Progenitor cell of endocrine pancreas (in vitro differentiated cells): ENCODE data around the gene LHX2. TPM values are rescaled to one million over a fixed set of nuclear protein-coding genes. Genes with fewer than 3 reads are reported as not detected.

Experiments
- DNase-seq: peaks from one replicate; pipeline ENCODE4 v3.0.0; 2021; ENCODE audit warnings: low spot score; ENCODE audit not compliant: unreplicated experiment
- H3K27ac Mint-ChIP-seq: 2 replicates; pipeline ENCODE4 v1.8.0; 2021; ENCODE audit warnings: mild to moderate bottlenecking, moderate library complexity, mixed read lengths
- H3K27me3 Mint-ChIP-seq: 2 replicates; pipeline ENCODE4 v1.8.0; 2021; ENCODE audit warnings: mixed read lengths
- H3K36me3 Mint-ChIP-seq: 2 replicates; pipeline ENCODE4 v1.8.0; 2022; ENCODE audit warnings: mixed read lengths; ENCODE audit not compliant: insufficient read depth
- H3K4me1 Mint-ChIP-seq: 2 replicates; pipeline ENCODE4 v1.8.0; 2021; ENCODE audit warnings: low read depth, mixed read lengths
- H3K4me3 Mint-ChIP-seq: 2 replicates; pipeline ENCODE4 v1.8.0; 2021; ENCODE audit warnings: low read depth, mild to moderate bottlenecking, moderate library complexity, mixed read lengths
- H3K9me3 Mint-ChIP-seq: 2 replicates; pipeline ENCODE4 v1.8.0; 2021; ENCODE audit warnings: low read depth, mixed read lengths
- total RNA-seq: library from RNA; stranded (reverse); gene quantifications from 2 replicates; pipeline ENCODE4 v1.2.1, GENCODE V29; 2021
- TF ChIP-seq, protein P1 (sequence below): fragments of 200-600 bp; sonication (generic); IDR thresholded peaks from one replicate; pipeline ENCODE4 v1.5.0; 2021; ENCODE audit warnings: antibody characterized with exemption, mild to moderate bottlenecking; ENCODE audit not compliant: unreplicated experiment

LHX2 gene
- total RNA-seq, 1 donor from 2014 or later = not detected

- no peak overlapping the region for H3K27ac Mint-ChIP-seq
- H3K27me3 Mint-ChIP-seq = peaks cover 82% of the 10 kb centered on the region
- no peaks in the 10 kb centered on the region for H3K36me3 Mint-ChIP-seq
- H3K9me3 Mint-ChIP-seq = no peaks in the 10 kb centered on the region
- peaks cover 8% of the 10 kb centered on the region for H3K4me1 Mint-ChIP-seq
- TF ChIP-seq, protein P1, sequence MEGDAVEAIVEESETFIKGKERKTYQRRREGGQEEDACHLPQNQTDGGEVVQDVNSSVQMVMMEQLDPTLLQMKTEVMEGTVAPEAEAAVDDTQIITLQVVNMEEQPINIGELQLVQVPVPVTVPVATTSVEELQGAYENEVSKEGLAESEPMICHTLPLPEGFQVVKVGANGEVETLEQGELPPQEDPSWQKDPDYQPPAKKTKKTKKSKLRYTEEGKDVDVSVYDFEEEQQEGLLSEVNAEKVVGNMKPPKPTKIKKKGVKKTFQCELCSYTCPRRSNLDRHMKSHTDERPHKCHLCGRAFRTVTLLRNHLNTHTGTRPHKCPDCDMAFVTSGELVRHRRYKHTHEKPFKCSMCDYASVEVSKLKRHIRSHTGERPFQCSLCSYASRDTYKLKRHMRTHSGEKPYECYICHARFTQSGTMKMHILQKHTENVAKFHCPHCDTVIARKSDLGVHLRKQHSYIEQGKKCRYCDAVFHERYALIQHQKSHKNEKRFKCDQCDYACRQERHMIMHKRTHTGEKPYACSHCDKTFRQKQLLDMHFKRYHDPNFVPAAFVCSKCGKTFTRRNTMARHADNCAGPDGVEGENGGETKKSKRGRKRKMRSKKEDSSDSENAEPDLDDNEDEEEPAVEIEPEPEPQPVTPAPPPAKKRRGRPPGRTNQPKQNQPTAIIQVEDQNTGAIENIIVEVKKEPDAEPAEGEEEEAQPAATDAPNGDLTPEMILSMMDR = no peak
- no peak overlapping the region for H3K4me3 Mint-ChIP-seq
- DNase-seq = no peak
These were observed 2.7 kb upstream of the LHX2 start for GRCh38 chr9:124008694-124009530.

DNA sequence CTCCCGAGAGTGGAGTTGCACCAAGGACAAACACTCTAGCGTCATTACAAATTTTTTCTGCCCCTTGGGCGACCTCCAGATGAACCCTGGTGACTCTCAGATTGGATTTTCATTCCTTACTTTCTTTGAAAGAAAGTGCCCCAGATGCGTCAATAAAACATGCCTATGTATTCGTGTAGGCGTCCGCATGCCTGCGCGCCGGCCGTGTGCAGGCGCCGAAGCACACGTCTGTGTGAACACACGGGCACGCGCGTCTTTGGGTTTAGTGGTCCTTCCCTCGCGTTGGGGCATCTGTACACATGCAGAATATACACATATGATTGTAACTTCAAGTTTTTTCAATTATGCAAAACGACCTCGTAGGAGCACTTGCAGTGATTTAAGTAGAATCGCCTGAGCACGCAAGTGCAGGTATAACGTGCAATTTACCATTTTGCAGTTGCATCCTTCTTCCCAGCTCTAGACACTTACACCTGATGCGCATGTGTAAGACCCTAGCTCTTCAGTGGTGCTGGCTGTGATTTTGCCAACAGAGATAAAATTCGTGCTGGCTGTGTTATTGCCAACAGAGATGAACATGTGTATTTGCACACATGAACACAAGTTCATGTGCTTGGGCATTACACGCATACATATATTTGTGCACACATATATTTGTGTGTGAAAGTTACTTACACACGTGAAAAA lies 1.9 kb upstream of the LHX2 start:
- no peaks in the 10 kb centered on the region for H3K36me3 Mint-ChIP-seq
- no peak overlapping the region for H3K4me3 Mint-ChIP-seq
- no peak overlapping the region for H3K27ac Mint-ChIP-seq
- H3K27me3 Mint-ChIP-seq = peaks cover 82% of the 10 kb centered on the region
- no peak for DNase-seq
- TF ChIP-seq, protein P1 = no peak
- peaks cover 8% of the 10 kb centered on the region for H3K4me1 Mint-ChIP-seq
- H3K9me3 Mint-ChIP-seq = no peaks in the 10 kb centered on the region

DNA sequence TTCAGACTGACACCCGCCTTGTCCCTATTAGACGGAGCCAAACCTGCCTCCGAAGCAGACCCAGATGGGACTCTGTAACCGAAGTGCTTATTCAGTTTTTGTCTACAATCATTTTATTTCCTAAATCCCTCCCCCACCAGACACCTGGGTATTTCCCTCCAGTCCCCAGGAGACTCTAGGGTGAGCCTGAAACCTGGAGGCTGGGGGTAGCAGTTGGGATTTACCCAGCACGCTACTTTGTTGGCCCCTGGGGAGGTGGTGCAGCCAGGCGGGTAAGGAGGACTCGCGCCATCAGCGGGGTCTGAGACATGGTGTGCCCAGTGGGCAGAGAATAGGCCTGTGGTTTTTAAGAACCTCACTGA lies 1.3 kb upstream of the LHX2 start:
- no peak overlapping the region for H3K27ac Mint-ChIP-seq
- H3K4me3 Mint-ChIP-seq = no peak overlapping the region
- no peaks in the 10 kb centered on the region for H3K36me3 Mint-ChIP-seq
- DNase-seq = no peak
- TF ChIP-seq, protein P1 = no peak
- H3K4me1 Mint-ChIP-seq = peaks cover 8% of the 10 kb centered on the region
- peaks cover 82% of the 10 kb centered on the region for H3K27me3 Mint-ChIP-seq
- no peaks in the 10 kb centered on the region for H3K9me3 Mint-ChIP-seq

DNA sequence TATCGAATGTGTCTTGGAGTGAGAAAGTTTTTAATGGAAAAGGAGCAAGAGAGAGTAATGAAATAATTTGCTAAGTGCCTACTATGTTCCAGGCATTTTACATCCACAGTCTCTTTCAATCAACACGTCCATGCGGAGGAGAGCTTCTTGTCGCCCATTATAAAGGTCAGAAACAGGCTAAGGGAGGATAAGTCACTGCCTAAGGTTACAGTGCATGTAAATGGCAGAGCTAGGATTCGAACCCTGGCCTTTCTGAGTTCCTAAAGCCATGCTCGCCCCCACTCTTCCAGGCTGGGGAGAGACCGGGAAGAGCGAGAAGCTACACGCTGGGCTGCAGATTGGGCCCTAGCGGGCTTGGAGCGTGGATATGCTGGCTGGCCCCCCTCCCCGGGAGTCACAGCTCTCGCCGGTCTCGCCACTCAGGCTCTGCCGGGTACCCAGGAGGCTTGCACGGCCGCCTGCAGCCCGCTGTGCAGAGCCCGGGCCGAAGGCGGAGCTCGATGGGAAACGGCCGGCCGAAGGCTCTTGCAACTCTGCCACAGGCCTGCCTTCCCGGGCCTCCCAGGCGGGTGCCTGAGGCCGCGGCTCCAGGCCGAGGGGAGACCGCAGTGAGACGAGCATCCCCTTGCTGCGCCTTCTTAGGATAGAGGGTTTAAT lies 775 bp upstream of the LHX2 start:
- Mint-ChIP-seq H3K36me3 (no peaks in the 10 kb centered on the region), H3K4me1 (peaks cover 8% of the 10 kb centered on the region), H3K27me3 (peaks cover 82% of the 10 kb centered on the region), H3K4me3 (no peak overlapping the region), H3K27ac (no peak overlapping the region), H3K9me3 (no peaks in the 10 kb centered on the region)
- DNase-seq = no peak
- TF ChIP-seq, protein P1 = no peak
